Activated naive CD8-positive, alpha-beta T cell treated with anti-CD3 and anti-CD28 coated beads, Interleukin-2, amount 50 U/mL, for 24 hours (primary cell): Measurements from ENCODE around the gene SLC36A4.
"Not testable (repeated sequence)": the region's sequence is repeated elsewhere in the genome, so short reads cannot be mapped to it uniquely, and the experiment has no call there.

Experiments used
- ATAC-seq: fragments of 150-1000 bp; cut with Tn5 transposase; one replicate; pipeline ENCODE4 v1.10.0; 2021
- DNase-seq: peaks from one replicate; pipeline ENCODE4 v3.0.0; 2021
- H3K27ac Mint-ChIP-seq: one replicate; pipeline ENCODE4 v1.8.0; 2021; ENCODE audit warnings: mild to moderate bottlenecking, mixed read lengths
- H3K27me3 Mint-ChIP-seq: one replicate; pipeline ENCODE4 v1.8.0; 2021; ENCODE audit warnings: mixed read lengths
- H3K36me3 Mint-ChIP-seq: one replicate; pipeline ENCODE4 v1.8.0; 2021; ENCODE audit warnings: low read depth, mixed read lengths
- H3K4me1 Mint-ChIP-seq: one replicate; pipeline ENCODE4 v1.8.0; 2021; ENCODE audit warnings: mixed read lengths
- H3K4me3 Mint-ChIP-seq: one replicate; pipeline ENCODE4 v1.8.0; 2021; ENCODE audit warnings: mild to moderate bottlenecking, moderate library complexity, mixed read lengths
- H3K9me3 Mint-ChIP-seq: one replicate; pipeline ENCODE4 v1.8.0; 2021; ENCODE audit warnings: mixed read lengths

The SLC36A4 gene

GRCh38 chr11:93197380-93198214 lies at the start of gene SLC36A4:
TSS of gene SLC36A4 (minus strand) at chr11:93197991. CDS start at chr11:93197832, 159 bp downstream.
- ATAC-seq (peak; percentile 95), DNase-seq (peak; percentile 85)
- peak within 1 kb of the TSS; percentile 93 for H3K4me3 Mint-ChIP-seq
- peaks cover 2% of the 10 kb centered on the region for H3K27me3 Mint-ChIP-seq
- peaks cover 3% of the 10 kb centered on the region for H3K36me3 Mint-ChIP-seq
- H3K9me3 Mint-ChIP-seq: no peaks in the 10 kb centered on the region
- peak within 1 kb of the TSS; percentile 91 for H3K27ac Mint-ChIP-seq
- H3K4me1 Mint-ChIP-seq: peaks cover 15% of the 10 kb centered on the region

GRCh38 chr11:93246790-93247189 lies 49.0 kb upstream of the SLC36A4 start:
- H3K9me3 Mint-ChIP-seq, DNase-seq, ATAC-seq, H3K27ac Mint-ChIP-seq, H3K4me3 Mint-ChIP-seq, H3K36me3 Mint-ChIP-seq, H3K4me1 Mint-ChIP-seq: not testable (repeated sequence)
- H3K27me3 Mint-ChIP-seq: peaks cover 14% of the 10 kb centered on the region

- no peak overlapping the region for H3K4me3 Mint-ChIP-seq
- H3K9me3 Mint-ChIP-seq: no peaks in the 10 kb centered on the region
- no peaks in the 10 kb centered on the region for H3K4me1 Mint-ChIP-seq
- H3K36me3 Mint-ChIP-seq: no peaks in the 10 kb centered on the region
- peaks cover 18% of the 10 kb centered on the region for H3K27me3 Mint-ChIP-seq
- ATAC-seq (no peak), DNase-seq (no peak)
- H3K27ac Mint-ChIP-seq: no peak overlapping the region
Observed at GRCh38 chr11:93244018-93244417, 46.2 kb upstream of the SLC36A4 start.

- Mint-ChIP-seq H3K36me3 (no peaks in the 10 kb centered on the region), H3K4me1 (no peaks in the 10 kb centered on the region), H3K9me3 (no peaks in the 10 kb centered on the region), H3K27ac (no peak overlapping the region), H3K27me3 (peaks cover 22% of the 10 kb centered on the region), H3K4me3 (no peak overlapping the region)
- DNase-seq: no peak
- no peak for ATAC-seq
Observed at GRCh38 chr11:93239966-93240365, 42.2 kb upstream of the SLC36A4 start.

- no peak overlapping the region for H3K27ac Mint-ChIP-seq
- H3K9me3 Mint-ChIP-seq: no peaks in the 10 kb centered on the region
- H3K36me3 Mint-ChIP-seq: no peaks in the 10 kb centered on the region
- DNase-seq (no peak), ATAC-seq (no peak)
- H3K4me1 Mint-ChIP-seq: no peaks in the 10 kb centered on the region
- H3K27me3 Mint-ChIP-seq: peaks cover 20% of the 10 kb centered on the region
- H3K4me3 Mint-ChIP-seq: no peak overlapping the region
Observed at GRCh38 chr11:93238956-93239355, 41.2 kb upstream of the SLC36A4 start.

- H3K4me3 Mint-ChIP-seq: no peak overlapping the region
- H3K27ac Mint-ChIP-seq: no peak overlapping the region
- peaks cover 18% of the 10 kb centered on the region for H3K27me3 Mint-ChIP-seq
- ATAC-seq (no peak), DNase-seq (no peak)
- no peaks in the 10 kb centered on the region for H3K36me3 Mint-ChIP-seq
- H3K4me1 Mint-ChIP-seq: no peaks in the 10 kb centered on the region
- no peaks in the 10 kb centered on the region for H3K9me3 Mint-ChIP-seq
Observed at GRCh38 chr11:93236741-93237675, 39.2 kb upstream of the SLC36A4 start.

- H3K36me3 Mint-ChIP-seq: no peaks in the 10 kb centered on the region
- DNase-seq (peak; percentile 63), ATAC-seq (peak; percentile 94)
- H3K9me3 Mint-ChIP-seq: no peaks in the 10 kb centered on the region
- peaks cover 14% of the 10 kb centered on the region for H3K27me3 Mint-ChIP-seq
- H3K4me3 Mint-ChIP-seq: no peak overlapping the region
- H3K27ac Mint-ChIP-seq: no peak overlapping the region
- H3K4me1 Mint-ChIP-seq: no peaks in the 10 kb centered on the region
Observed at GRCh38 chr11:93234602-93235207, 36.9 kb upstream of the SLC36A4 start.

GRCh38 chr11:93229876-93230275 lies 32.1 kb upstream of the SLC36A4 start:
- Mint-ChIP-seq H3K4me3 (no peak overlapping the region), H3K27ac (no peak overlapping the region), H3K27me3 (peaks cover 4% of the 10 kb centered on the region), H3K9me3 (no peaks in the 10 kb centered on the region), H3K4me1 (no peaks in the 10 kb centered on the region), H3K36me3 (no peaks in the 10 kb centered on the region)
- ATAC-seq (no peak), DNase-seq (no peak)

GRCh38 chr11:93225662-93226061 lies 27.9 kb upstream of the SLC36A4 start:
- ATAC-seq (no peak), DNase-seq (no peak)
- Mint-ChIP-seq H3K27me3 (peaks cover 2% of the 10 kb centered on the region), H3K9me3 (no peaks in the 10 kb centered on the region), H3K27ac (no peak overlapping the region), H3K4me1 (no peaks in the 10 kb centered on the region), H3K36me3 (no peaks in the 10 kb centered on the region), H3K4me3 (no peak overlapping the region)

GRCh38 chr11:93221539-93221938 lies 23.7 kb upstream of the SLC36A4 start:
- no peak overlapping the region for H3K27ac Mint-ChIP-seq
- peaks cover 7% of the 10 kb centered on the region for H3K27me3 Mint-ChIP-seq
- no peaks in the 10 kb centered on the region for H3K36me3 Mint-ChIP-seq
- no peaks in the 10 kb centered on the region for H3K4me1 Mint-ChIP-seq
- no peak for DNase-seq
- no peak overlapping the region for H3K4me3 Mint-ChIP-seq
- no peak for ATAC-seq
- H3K9me3 Mint-ChIP-seq: no peaks in the 10 kb centered on the region

- Mint-ChIP-seq H3K27ac (no peak overlapping the region), H3K36me3 (no peaks in the 10 kb centered on the region), H3K9me3 (no peaks in the 10 kb centered on the region), H3K27me3 (peaks cover 11% of the 10 kb centered on the region), H3K4me3 (no peak overlapping the region), H3K4me1 (no peaks in the 10 kb centered on the region)
- DNase-seq (no peak), ATAC-seq (no peak)
Observed at GRCh38 chr11:93220078-93220477, 22.3 kb upstream of the SLC36A4 start.

- Mint-ChIP-seq H3K36me3 (no peaks in the 10 kb centered on the region), H3K27ac (no peak overlapping the region), H3K4me1 (no peaks in the 10 kb centered on the region), H3K27me3 (peaks cover 9% of the 10 kb centered on the region), H3K9me3 (no peaks in the 10 kb centered on the region), H3K4me3 (no peak overlapping the region)
- ATAC-seq (no peak), DNase-seq (no peak)
Observed at GRCh38 chr11:93219440-93219839, 21.6 kb upstream of the SLC36A4 start.

- H3K27ac Mint-ChIP-seq: no peak overlapping the region
- H3K27me3 Mint-ChIP-seq: peaks cover 9% of the 10 kb centered on the region
- ATAC-seq: no peak
- no peak for DNase-seq
- no peaks in the 10 kb centered on the region for H3K4me1 Mint-ChIP-seq
- no peaks in the 10 kb centered on the region for H3K9me3 Mint-ChIP-seq
- H3K4me3 Mint-ChIP-seq: no peak overlapping the region
- no peaks in the 10 kb centered on the region for H3K36me3 Mint-ChIP-seq
Observed at GRCh38 chr11:93216511-93217101, 18.8 kb upstream of the SLC36A4 start.

- Mint-ChIP-seq H3K27me3 (peaks cover 15% of the 10 kb centered on the region), H3K9me3 (peaks cover 5% of the 10 kb centered on the region), H3K27ac (no peak overlapping the region), H3K36me3 (no peaks in the 10 kb centered on the region), H3K4me3 (no peak overlapping the region), H3K4me1 (no peaks in the 10 kb centered on the region)
- no peak for ATAC-seq
- DNase-seq: no peak
Observed at GRCh38 chr11:93213622-93214021, 15.8 kb upstream of the SLC36A4 start.
